Measurements from ENCODE around the gene GSDME. TPM values are rescaled to one million over a fixed set of nuclear protein-coding genes. Genes with fewer than 3 reads are reported as not detected.

GSDME gene
- polyA plus RNA-seq, 4 donors = 12.4 to 15.3 (median 14.8) TPM

DNA sequence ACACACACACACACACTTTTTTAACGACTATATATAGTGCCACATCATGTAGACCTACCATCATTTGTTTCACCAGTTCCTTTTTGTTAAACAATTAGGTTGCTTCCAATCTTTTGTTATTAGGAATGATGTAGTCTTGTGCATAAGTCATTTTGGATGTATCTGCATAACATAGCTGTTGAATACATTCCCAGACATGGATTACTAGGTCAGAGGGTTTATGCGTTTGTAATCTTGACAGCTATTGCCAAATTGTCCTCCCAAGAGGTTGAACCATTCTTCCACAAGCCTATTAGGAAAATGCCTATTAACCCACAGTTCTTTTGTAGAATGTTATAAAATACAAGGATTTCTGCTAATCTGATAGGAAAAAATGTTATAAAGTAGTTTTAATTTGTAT is 96.7 kb downstream of the GSDME start:
- no peak for DNase-seq (ENCODE audit: low read depth in 4 of 4, low spot score in 3 of 4)

DNA sequence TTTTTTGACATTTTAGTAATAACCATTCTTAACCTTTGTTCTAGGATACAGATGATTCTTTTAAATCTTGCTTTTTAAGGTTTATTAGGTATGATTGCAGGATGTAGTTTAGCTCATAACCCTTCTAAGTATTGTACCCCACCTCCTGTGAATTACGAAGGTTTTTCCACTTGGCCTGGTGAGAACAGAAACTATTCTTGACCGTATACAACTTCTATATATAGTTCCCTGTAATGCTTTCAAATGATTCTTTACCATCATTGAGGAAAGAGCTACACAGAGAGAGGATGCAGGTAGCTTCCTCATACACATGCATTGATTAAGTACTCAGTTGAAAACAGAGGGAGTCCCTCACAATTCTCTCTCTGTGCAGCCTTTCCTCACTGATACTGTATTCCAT is 97.8 kb downstream of the GSDME start:
- no peak for DNase-seq (ENCODE audit: low read depth in 4 of 4, low spot score in 3 of 4)

DNA sequence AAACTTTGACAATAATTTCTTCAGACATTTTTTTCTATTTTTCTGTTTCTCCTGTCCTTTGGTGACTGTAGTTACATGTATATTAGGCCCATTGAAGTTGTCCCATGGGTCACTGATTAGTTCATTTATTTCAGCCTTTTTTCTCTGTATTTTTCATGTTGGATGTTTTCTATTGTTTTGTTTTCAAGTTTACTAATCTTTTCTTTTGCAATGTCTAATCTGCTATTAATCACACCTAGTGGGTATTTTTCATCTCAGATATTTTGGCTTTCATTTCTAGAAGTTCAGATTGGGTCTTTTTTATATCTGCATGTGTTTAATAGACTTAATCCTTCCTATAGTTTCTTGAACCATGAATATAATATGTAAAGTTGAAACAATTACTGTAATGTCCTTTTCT is 99.3 kb downstream of the GSDME start:
- DNase-seq (ENCODE audit: low read depth in 4 of 4, low spot score in 3 of 4) = no peak

GRCh38 chr7:24656608-24657007 is 100.7 kb downstream of the GSDME start:
- no peak for DNase-seq (ENCODE audit: low read depth in 4 of 4, low spot score in 3 of 4)

DNA sequence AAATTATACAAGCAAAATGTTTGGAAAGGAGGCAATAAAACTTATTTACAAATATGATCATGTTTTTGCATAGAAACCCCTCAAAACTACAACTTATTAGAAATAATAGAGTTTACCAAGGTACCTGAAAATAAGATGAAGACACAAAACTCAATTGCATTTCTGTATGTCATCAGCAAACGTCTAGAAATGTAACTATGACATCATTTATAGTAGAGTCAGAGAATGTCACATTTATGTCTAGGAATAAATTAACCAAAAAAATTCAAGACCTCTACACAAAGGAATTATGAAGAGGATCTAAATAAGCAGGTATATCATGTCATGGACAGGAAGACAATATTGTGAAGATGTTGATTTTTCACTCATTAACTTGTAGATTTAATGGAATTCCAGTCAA is 103.0 kb downstream of the GSDME start:
- DNase-seq (ENCODE audit: low read depth in 4 of 4, low spot score in 3 of 4) = no peak

DNA sequence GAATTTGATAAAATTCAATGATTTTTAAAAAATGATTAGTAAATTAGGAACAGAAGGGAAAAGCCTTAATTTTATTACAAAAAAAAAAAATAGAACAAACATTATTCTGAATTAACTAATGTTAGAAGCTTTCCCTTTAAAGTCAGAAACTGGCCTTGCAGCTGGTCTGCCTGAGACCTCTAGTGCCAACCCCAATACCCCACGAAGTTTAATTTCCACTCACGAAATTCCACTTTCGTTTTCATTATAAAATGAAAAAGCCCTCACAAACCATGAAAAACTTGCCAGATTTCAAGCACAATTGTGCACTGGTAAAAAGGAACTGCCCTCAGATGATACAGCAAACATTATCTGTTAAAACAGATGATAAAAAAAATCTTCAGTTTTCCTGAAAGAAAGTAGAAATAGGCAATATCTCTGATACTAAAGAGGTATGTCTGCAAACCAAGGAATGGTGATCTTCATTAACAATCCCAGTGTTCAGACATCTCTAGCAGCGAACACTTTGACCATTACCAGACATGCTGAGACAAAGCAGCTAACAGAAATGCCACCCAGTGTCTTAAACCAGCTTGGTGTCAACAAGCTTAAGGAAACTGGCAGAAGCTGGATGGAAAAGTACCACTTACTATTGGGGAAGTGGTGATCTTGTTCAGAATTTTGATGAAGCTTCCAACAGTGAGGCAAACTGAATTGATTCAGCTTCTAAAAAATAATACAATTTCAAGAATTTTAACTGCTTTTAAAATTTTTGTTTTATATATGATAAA is 103.8 kb downstream of the GSDME start:
- DNase-seq (ENCODE audit: low read depth in 4 of 4, low spot score in 3 of 4) = no peak

GRCh38 chr7:24652251-24652939 is 104.9 kb downstream of the GSDME start:
- no peak for DNase-seq (ENCODE audit: low read depth in 4 of 4, low spot score in 3 of 4)

Other genes starting within 250 kb of the GSDME start
- 10 to 100 TPM in 2 of 4 donors, 1 to 10 TPM in 2; 8.8 to 11.2 (median 10.2) TPM for gene PALS2, start 184.0 kb downstream of the GSDME start, polyA plus RNA-seq (ENCODE audit: insufficient read length in 4 of 4)
- gene OSBPL3, start 222.7 kb upstream of the GSDME start, polyA plus RNA-seq (ENCODE audit: insufficient read length in 4 of 4) = 10 to 100 TPM; 18.6 to 26.9 (median 20.0) TPM